AG10803 (cell line): Measurements from ENCODE around the gene EID3.

ENCODE experiments used
- DNase-seq: peaks from one replicate; pipeline ENCODE4 v3.0.0; 2010; ENCODE audit warnings: low read depth
- H3K4me3 ChIP-seq: 2 replicates; pipeline ENCODE4 v1.5.1; 2011; ENCODE audit warnings: mild to moderate bottlenecking, low read length, control low read depth
- TF ChIP-seq, protein P1 (sequence below): conservative IDR thresholded peaks from 2 replicates; pipeline ENCODE4 v1.5.1; 2011; ENCODE audit warnings: mild to moderate bottlenecking, low read length, control low read depth, inconsistent platforms

The EID3 gene

DNA sequence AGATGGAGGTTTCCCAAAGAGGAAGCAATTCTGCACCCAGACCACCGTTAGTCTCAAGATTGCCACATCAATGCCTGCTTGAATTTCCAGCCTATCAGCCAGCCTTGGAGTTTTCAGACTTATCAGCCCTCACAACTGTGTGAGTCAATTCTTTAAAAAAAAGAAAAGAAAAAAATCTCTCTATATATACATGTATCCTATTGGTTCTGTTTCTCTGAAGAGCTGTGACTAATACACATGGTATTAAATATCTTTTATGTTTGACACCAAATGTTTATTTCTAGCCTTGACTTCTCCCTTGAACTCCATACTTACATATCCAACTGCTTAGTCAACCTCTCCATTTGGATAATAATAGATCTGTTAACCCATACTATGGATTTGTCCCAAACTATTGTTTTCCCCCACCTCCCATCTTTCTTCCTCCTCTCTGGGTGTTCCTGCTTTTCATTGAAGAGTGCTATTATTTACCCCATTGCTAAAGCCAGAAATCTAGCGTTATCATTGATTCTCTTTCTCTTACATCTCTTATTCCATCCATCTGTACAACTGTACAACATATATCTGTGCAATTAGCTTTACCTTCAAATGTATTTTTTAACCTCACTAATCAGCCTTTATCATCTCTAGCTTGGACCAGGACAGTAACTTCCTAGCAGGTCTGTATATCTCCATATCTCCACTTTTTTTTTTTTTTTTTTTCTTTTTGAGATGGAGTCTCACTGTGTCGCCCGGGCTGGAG is 22.7 kb upstream of the EID3 start:
- peak; percentile 94 for DNase-seq
- H3K4me3 ChIP-seq: no peak overlapping the region
- TF ChIP-seq, protein P1, sequence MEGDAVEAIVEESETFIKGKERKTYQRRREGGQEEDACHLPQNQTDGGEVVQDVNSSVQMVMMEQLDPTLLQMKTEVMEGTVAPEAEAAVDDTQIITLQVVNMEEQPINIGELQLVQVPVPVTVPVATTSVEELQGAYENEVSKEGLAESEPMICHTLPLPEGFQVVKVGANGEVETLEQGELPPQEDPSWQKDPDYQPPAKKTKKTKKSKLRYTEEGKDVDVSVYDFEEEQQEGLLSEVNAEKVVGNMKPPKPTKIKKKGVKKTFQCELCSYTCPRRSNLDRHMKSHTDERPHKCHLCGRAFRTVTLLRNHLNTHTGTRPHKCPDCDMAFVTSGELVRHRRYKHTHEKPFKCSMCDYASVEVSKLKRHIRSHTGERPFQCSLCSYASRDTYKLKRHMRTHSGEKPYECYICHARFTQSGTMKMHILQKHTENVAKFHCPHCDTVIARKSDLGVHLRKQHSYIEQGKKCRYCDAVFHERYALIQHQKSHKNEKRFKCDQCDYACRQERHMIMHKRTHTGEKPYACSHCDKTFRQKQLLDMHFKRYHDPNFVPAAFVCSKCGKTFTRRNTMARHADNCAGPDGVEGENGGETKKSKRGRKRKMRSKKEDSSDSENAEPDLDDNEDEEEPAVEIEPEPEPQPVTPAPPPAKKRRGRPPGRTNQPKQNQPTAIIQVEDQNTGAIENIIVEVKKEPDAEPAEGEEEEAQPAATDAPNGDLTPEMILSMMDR: no peak

DNA sequence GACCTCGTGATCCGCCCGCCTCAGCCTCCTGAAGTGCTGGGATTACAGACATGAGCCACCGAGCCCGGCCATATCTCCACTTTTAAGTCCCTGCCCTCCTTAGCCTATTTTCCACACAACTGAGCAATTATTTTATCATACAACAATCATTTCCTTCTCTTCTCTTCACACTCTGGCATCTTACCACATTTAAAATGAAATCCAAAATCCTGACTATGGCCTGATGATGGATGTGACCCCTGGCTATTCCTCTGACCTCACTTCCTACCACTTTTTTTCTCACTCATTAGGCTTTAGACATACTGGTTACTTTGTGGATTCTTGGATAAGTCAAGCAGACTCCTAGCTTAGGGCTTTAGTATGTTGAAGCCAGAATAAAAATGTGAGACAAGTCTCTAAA is 21.9 kb upstream of the EID3 start:
- H3K4me3 ChIP-seq: no peak overlapping the region
- TF ChIP-seq, protein P1: no peak
- DNase-seq: peak; percentile 60

DNA sequence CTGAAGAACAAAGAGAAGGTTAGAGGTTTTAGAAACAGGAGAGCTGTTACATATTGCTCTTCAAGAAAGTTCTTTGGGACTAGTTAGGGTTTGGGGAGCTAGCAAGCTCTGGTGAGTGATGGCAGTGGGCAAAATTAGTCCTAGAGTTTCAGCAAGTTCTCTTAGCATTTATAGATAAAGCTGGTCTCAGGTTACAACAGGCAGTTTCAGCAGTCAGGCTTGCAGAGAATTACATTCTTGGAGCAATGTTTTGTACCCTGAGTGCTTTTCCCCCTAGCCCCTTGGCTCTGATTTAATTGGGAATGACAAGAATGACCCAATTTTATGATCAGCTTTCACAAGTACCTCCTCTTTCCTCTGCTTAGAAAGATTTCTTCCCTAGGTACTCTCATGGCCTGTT is 21.4 kb upstream of the EID3 start:
- no peak for DNase-seq
- H3K4me3 ChIP-seq: no peak overlapping the region
- TF ChIP-seq, protein P1: no peak

DNA sequence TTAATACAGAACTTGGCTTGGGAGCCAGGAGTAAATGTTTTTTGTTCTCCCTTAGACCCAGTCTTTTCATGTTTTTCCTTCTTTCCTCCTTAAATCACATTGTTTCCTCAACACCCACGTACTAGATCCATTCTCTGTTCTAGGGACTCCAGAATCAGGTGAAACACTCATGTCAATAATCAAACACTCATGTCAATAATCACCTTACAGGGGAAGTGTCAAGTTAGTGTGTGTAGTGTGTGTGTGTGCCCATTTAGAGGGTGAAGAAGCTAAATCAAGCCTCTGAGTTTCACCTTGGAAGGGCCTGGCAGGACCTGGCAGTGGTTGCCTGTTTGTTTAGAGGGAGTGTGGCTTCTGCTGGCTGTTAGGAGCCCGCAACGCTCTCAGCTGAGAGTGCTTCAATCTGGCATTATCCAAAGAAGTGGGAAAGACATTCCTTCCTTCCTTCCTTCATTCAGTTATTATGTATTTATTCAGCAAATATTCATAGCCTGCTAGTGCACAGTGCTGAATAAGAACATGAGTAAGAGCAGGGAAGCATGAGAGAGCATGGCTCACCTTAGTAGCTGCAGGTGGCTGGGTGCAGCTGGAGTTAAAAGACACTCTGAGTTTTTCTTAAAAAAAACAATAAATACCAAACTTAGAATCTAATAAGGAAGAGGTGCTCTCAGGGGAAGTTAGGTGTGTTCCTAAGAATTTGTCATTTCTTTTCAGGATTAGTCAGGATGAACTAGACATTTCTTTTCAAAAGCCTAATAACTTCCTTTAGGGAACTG is 17.6 kb upstream of the EID3 start:
- TF ChIP-seq, protein P1: no peak
- peak overlapping the region; percentile 88 for H3K4me3 ChIP-seq
- DNase-seq: no peak

DNA sequence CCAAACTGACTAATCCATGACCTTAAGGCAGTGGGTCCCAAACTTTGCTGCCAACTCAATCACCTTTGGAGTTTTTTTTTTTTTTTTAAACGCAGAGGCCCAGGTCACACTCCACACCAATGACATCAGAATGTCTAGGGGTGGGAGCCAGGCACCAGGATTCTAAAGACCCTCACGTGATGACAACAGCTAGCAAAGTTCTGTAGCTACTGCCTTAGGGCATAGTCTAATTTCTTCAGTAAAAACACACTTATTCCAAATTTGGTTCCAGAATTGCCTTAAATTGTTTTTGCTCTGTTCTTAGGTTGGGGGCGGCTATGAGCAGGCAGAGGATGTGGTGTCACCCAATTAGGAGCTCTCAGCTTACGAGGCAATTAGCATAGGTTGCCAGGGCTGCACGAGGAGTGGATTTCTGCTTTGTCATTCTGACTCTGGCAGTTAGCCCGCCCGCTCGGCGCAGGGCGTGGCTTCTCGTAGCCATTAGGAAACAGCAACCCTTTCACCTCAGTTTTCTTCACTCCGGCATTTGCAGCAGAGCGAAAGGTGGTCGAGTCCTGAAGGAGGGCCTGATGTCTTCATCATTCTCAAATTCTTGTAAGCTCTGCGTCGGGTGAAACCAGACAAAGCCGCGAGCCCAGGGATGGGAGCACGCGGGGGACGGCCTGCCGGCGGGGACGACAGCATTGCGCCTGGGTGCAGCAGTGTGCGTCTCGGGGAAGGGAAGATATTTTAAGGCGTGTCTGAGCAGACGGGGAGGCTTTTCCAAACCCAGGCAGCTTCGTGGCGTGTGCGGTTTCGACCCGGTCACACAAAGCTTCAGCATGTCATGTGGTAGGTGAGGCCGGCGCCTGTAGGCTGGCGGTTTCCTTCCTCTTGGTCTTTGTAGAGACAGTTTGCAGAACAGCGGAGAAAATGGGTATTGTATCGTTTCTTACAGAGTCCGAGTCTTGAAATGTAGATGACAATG is 16.7 kb upstream of the EID3 start:
- DNase-seq: peak; percentile 98
- TF ChIP-seq, protein P1: 0 out of 2 replicates have a peak, but pooled peaks have one; percentile 4

DNA sequence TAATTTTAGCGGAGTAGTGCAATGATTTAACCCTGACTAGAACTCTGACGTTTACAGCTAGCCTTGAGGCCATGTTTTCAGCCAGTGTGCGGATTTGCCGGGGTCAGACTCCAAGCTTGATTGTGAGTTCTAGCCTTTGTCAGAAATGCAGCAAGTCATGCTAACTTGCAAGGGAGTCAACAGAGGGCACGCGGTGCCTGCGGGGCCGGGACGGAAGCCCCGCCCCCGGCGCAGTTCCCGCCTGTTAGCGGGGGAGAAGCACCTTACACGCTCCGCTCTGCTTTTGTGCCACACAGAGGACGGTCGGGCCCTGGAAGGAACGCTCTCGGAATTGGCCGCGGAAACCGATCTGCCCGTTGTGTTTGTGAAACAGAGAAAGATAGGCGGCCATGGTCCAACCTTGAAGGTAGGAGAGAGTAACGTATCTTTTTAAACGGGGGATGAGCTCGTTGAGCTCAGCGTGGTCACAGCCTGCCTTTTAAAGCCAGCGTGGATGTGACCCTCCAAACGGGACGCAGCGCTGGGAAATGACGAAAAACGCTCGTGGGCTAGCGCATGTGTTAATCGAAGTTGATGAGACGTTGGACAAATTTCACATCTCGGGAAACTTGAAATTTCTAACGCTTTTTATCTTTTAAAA is 14.8 kb upstream of the EID3 start:
- DNase-seq: peak; percentile 78
- peak overlapping the region; percentile 88 for H3K4me3 ChIP-seq
- TF ChIP-seq, protein P1: no peak

More for the DNA sequence above, 16.7 kb upstream of the EID3 start:
- peak overlapping the region; percentile 88 for H3K4me3 ChIP-seq
